Lower leg skin (tissue), 4 donors: ENCODE data around the gene AMOTL1. TPM values are rescaled to one million over a fixed set of nuclear protein-coding genes. Genes with fewer than 3 reads are reported as not detected.

Experiments used
- DNase-seq, 2 donors: peaks; one replicate each; pipeline ENCODE4 v3.0.0-alpha.2; 2019; ENCODE audit warnings: low spot score in 2 of 2
- H3K4me3 ChIP-seq: fragments of 200-600 bp; sonication (generic); 2 replicates; pipeline ENCODE4 v1.5.1; 2017; ENCODE audit warnings: mild to moderate bottlenecking, low read depth; ENCODE audit not compliant: poor library complexity, severe bottlenecking
- POLR2A ChIP-seq, 2 donors: fragments of 450-650 bp; IDR thresholded peaks; one replicate each; pipeline ENCODE4 v1.6.1; 2016 to 2017; ENCODE audit warnings: antibody characterized with exemption in 2 of 2, mild to moderate bottlenecking in 1 of 2, moderate library complexity in 1 of 2
- WGBS, 2 donors: methylation state at CpG; one replicate each; pipeline ENCODE4 v1.1.5; 2018; 5-methylcytosine and 5-hydroxymethylcytosine counted together
- intact Hi-C: fragments of 100-400 bp; cut with DNase I; formaldehyde crosslinking; loops from one replicate; pipeline ENCODE4 v1.15.0; 2023; ENCODE audit warnings: low total_unique reads
- total RNA-seq, 4 donors: library from RNA; depleted of rRNA; stranded (reverse); fragments of >200 nt; gene quantifications; one replicate each; pipeline ENCODE4 v1.1.0, GENCODE V29; 2016
- TF ChIP-seq, protein P1 (sequence below), 3 donors: fragments of 450-650 bp; IDR thresholded peaks; one replicate each; pipeline ENCODE4 v1.5.1; 2016; ENCODE audit warnings: antibody characterized with exemption in 3 of 3, mild to moderate bottlenecking in 3 of 3, moderate library complexity in 2 of 3

Gene AMOTL1
- total RNA-seq, 4 donors from 2014 or later, result 45.3 to 72.0 (median 64.8) TPM

DNA sequence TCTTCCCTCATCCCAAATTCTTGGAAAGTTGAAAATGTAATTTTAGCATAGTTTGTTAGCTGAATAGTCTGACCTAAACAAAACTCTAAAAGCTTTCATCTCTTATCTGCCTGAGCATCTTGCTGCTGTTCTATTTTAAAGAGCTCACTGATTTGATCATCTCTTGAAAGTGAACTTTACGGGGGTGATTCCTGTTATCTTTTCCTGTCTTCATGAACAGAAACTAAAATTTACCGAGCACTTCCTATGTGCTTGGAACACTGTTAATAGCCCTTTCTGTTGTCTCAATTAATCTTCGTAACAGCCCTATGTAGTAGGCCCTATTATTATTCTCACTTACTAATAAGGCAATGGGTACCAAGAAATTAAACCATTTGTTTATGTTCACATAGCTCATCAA lies 12.3 kb downstream of the AMOTL1 start:
- WGBS, 2 donors, result 31 to 34% methylated on average over 3 of the region's 3 CpGs
- TF ChIP-seq, protein P1, sequence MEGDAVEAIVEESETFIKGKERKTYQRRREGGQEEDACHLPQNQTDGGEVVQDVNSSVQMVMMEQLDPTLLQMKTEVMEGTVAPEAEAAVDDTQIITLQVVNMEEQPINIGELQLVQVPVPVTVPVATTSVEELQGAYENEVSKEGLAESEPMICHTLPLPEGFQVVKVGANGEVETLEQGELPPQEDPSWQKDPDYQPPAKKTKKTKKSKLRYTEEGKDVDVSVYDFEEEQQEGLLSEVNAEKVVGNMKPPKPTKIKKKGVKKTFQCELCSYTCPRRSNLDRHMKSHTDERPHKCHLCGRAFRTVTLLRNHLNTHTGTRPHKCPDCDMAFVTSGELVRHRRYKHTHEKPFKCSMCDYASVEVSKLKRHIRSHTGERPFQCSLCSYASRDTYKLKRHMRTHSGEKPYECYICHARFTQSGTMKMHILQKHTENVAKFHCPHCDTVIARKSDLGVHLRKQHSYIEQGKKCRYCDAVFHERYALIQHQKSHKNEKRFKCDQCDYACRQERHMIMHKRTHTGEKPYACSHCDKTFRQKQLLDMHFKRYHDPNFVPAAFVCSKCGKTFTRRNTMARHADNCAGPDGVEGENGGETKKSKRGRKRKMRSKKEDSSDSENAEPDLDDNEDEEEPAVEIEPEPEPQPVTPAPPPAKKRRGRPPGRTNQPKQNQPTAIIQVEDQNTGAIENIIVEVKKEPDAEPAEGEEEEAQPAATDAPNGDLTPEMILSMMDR (IDR thresholded peaks at IDR 0.05), result no peak
- no peak for TF ChIP-seq POLR2A (IDR thresholded peaks at IDR 0.05)
- no peak overlapping the region for H3K4me3 ChIP-seq
- DNase-seq, result no peak
- intact Hi-C loops, result no loop called here

DNA sequence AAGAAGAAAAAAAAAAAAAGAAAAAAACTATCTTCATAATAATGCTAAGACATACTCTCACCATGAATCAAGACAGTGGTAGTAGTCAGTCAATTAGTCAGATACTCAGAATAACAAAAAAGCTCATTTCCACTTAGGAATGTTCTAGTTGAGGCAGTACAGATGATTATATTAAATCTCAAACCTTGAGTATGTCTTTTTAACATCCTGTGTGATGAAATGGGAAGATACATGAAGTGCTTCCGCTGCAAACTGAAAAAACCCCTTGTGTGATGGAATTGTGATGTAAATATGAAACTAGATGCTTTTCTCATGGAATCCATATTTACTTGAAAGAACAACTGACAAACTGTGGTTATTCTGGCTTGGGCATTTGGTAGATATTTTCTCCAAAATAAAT lies 13.7 kb downstream of the AMOTL1 start:
- H3K4me3 ChIP-seq, result no peak overlapping the region
- intact Hi-C loops, result no loop called here
- no peak for DNase-seq
- TF ChIP-seq POLR2A (IDR thresholded peaks at IDR 0.05), result no peak
- TF ChIP-seq, protein P1 (IDR thresholded peaks at IDR 0.05), result no peak
- WGBS, 2 donors, result 71 to 85% methylated on average over 1 of the region's 1 CpG

DNA sequence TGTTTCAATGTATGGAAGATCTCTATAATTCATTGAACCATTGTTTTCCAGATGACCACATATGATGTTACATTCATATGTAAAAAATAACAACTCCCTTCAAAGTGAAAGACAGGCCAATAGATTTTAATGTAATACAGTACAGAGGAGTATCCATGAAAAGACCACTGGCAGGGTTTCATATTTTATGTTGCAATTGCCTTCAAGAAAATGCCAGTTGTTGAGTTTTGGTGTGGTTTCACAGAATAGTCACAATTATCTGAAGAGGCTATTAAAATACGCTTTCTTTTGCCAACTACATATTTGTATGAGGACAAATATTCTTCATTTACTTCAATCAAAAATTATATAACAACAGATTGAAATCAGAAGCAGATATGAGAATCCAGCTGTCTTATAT lies 14.3 kb downstream of the AMOTL1 start:
- intact Hi-C loops, result no loop called here

DNA sequence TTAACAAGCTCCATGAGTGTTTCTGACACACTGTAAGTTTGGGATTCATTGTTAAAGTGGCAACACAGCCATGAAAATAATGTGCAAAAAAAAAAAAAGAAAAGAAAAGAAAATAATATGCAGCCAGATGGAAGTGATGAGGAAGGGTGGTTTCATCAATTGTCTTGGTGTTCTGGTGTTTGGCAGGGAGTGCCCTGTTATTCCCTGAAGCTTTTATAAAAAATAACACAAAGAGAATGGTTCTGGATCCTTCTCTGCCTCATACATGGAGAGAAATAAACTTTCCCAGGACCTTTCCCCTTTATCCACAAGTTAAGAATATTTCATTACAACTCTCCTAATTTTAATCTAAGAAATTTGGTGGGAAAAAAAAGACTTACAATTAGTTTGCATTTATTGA lies 16.7 kb downstream of the AMOTL1 start:
- DNase-seq, result no peak
- TF ChIP-seq POLR2A (IDR thresholded peaks at IDR 0.05), result no peak
- TF ChIP-seq, protein P1 (IDR thresholded peaks at IDR 0.05), result no peak
- no peak overlapping the region for H3K4me3 ChIP-seq
- intact Hi-C loops, result no loop called here

More for the DNA sequence above, 14.3 kb downstream of the AMOTL1 start:
- TF ChIP-seq, protein P1 (IDR thresholded peaks at IDR 0.05), result no peak
- no peak for TF ChIP-seq POLR2A (IDR thresholded peaks at IDR 0.05)
- WGBS, 2 donors, result 54 to 59% methylated on average over 1 of the region's 1 CpG
- no peak for DNase-seq
- H3K4me3 ChIP-seq, result no peak overlapping the region

DNA sequence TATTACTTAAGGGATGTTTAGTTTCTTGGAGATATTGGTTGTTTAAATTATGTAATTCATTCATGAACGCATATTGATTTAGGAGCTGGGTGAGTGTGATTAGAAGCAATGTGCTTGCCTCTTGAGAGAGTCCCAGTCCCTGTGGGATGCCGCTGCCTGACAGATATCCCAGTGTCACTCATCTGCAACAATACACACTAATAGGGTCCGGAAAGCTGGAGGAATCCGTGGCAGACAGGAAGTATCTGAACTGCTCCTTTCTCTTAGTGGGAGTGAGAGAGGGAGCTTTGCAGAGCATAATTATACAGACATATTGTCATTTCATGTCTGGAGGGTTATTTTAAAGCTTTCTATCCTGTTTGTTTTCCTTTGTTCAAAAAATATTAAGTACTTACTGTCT lies 17.4 kb downstream of the AMOTL1 start:
- 59 to 66% methylated on average over 4 of the region's 4 CpGs for WGBS, 2 donors
- intact Hi-C loops, result no loop called here
- H3K4me3 ChIP-seq, result no peak overlapping the region
- no peak for TF ChIP-seq POLR2A (IDR thresholded peaks at IDR 0.05)
- TF ChIP-seq, protein P1 (IDR thresholded peaks at IDR 0.05), result no peak
- no peak for DNase-seq
